A673 (cell line): ENCODE results near the gene GBX1. TPM values are rescaled to one million over a fixed set of nuclear protein-coding genes. Genes with fewer than 3 reads are reported as not detected.

Source experiments
- BruUV-seq: library from RNA; stranded (reverse); fragments of 400-500 nt; replicated peaks from 2 replicates; lab custom pipeline; 2021; lab: Mats Ljungman, UMichigan
- CTCF ChIA-PET: fragments of 300-600 bp; sonication (Branson Sonifier 250); formaldehyde crosslinking; loops from one replicate; lab custom pipeline; 2022; ENCODE audit warnings: antibody characterized with exemption; lab: Charles Lee
- POLR2A ChIA-PET: fragments of 300-600 bp; sonication (Branson Sonifier 250); formaldehyde crosslinking; loops from one replicate; lab custom pipeline; 2022; ENCODE audit warnings: antibody characterized with exemption; ENCODE audit not compliant: low non-redundant PET; lab: Charles Lee
- DNase-seq: peaks from one replicate; pipeline ENCODE4 v3.0.0-alpha.2; 2015; ENCODE audit warnings: low spot score
- H3K27ac ChIP-seq: fragments of 200-600 bp; sonication (generic); 2 replicates; pipeline ENCODE4 v1.5.1; 2016; ENCODE audit warnings: mixed run types, low read depth, mild to moderate bottlenecking, mixed read lengths, antibody characterized with exemption, low read length; ENCODE audit not compliant: poor library complexity, severe bottlenecking
- H3K27me3 ChIP-seq: fragments of 200-600 bp; sonication (generic); replicated peaks from 2 replicates; pipeline ENCODE4 v1.6.1; 2017; ENCODE audit warnings: mixed run types, low read depth, mild to moderate bottlenecking, mixed read lengths, antibody characterized with exemption, low read length; ENCODE audit not compliant: insufficient read depth, poor library complexity
- H3K36me3 ChIP-seq: fragments of 200-600 bp; sonication (generic); 2 replicates; pipeline ENCODE4 v1.6.1; 2016; ENCODE audit warnings: mixed run types, mild to moderate bottlenecking, mixed read lengths, antibody characterized with exemption, low read length; ENCODE audit not compliant: insufficient read depth, poor library complexity, severe bottlenecking
- H3K4me1 ChIP-seq: fragments of 200-600 bp; sonication (generic); 2 replicates; pipeline ENCODE4 v1.6.1; 2017; ENCODE audit warnings: mixed run types, mild to moderate bottlenecking, mixed read lengths, antibody characterized with exemption, low read length; ENCODE audit not compliant: insufficient read depth, poor library complexity, severe bottlenecking
- H3K4me3 ChIP-seq: fragments of 200-600 bp; sonication (generic); 2 replicates; pipeline ENCODE4 v1.5.1; 2016; ENCODE audit warnings: low read depth, mixed run types, mild to moderate bottlenecking, mixed read lengths, low read length; ENCODE audit not compliant: poor library complexity, severe bottlenecking
- H3K9me3 ChIP-seq: fragments of 200-600 bp; sonication (generic); 2 replicates; pipeline ENCODE4 v1.6.1; 2016; ENCODE audit warnings: mixed run types, low read depth, mild to moderate bottlenecking, mixed read lengths, antibody characterized with exemption, low read length; ENCODE audit not compliant: poor library complexity, severe bottlenecking
- EZH2 ChIP-seq: fragments of 200-600 bp; sonication (generic); IDR thresholded peaks from 2 replicates; pipeline ENCODE4 v1.6.1; 2017; ENCODE audit warnings: borderline replicate concordance, low read depth, mild to moderate bottlenecking, mixed read lengths, antibody characterized with exemption, low read length; ENCODE audit not compliant: poor library complexity, severe bottlenecking
- intact Hi-C: fragments of 100-400 bp; cut with micrococcal nuclease; formaldehyde crosslinking; loops from one replicate; pipeline ENCODE4 v1.10.0; 2022; ENCODE audit not compliant: unreplicated experiment
- total RNA-seq: library from RNA; stranded (reverse); gene quantifications from 2 replicates; pipeline ENCODE4 v1.2.3, GENCODE V29; 2021
- TF ChIP-seq, protein P1 (sequence below): fragments of 300-800, 200-600 bp; sonication (generic); conservative IDR thresholded peaks from 2 replicates; pipeline ENCODE4 v1.5.1; 2017; ENCODE audit warnings: low read depth, mild to moderate bottlenecking, antibody characterized with exemption, low read length, moderate library complexity, mixed read lengths

The GBX1 gene
- total RNA-seq, 1 experiment from 2014 or later: not detected

DNA sequence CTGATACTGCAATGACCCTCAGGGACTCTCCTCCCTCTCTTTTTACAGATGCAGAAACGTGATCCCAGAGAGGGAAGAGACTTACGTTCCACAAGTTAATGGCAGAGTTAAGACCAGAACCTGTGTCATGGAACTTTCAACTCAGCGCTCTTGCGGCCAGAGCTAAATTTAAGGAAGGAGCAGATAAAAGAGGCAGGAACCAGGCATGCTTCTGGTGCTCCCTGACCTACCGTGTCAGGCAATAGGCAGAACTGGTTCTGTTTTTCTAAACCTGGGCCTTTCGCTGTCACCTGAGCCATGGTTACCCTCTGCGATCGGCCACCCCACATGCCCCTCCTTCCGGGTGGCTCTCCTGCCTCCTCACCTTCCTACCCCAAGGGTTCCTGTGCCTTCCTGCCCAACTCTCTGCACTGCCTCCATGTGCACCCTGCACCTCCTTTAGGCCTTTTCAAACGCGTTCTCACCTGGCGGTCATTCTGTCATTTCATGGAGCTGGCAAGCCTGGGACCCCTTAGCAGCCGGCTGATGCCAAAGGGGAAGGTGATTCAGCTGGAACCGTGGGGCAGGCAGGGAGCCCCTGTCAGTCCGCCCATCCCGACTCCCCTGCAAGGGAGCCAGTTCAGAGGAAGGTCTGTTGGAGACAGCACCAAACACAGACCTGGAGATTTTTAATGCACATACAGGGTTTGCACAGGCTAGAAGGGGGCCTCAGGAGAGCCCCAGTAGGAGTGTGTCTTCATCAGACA, 7.7 kb upstream of the GBX1 start:
- Histone ChIP-seq H3K9me3 (no peaks in the 10 kb centered on the region), H3K36me3 (no peaks in the 10 kb centered on the region), H3K27ac (no peak overlapping the region), H3K27me3 (peaks cover under 1% of the 10 kb centered on the region), H3K4me3 (no peak overlapping the region), H3K4me1 (no peaks in the 10 kb centered on the region)
- no peak for DNase-seq
- intact Hi-C loops: no loop called here
- BruUV-seq: no TSS peak
- CTCF ChIA-PET: interaction anchor here (0.9 kb wide), 1 partner anchor 51 kb away, joined by 3 read pairs; no protein-coding TSS in a partner anchor
- TF ChIP-seq EZH2: no peak
- TF ChIP-seq, protein P1, sequence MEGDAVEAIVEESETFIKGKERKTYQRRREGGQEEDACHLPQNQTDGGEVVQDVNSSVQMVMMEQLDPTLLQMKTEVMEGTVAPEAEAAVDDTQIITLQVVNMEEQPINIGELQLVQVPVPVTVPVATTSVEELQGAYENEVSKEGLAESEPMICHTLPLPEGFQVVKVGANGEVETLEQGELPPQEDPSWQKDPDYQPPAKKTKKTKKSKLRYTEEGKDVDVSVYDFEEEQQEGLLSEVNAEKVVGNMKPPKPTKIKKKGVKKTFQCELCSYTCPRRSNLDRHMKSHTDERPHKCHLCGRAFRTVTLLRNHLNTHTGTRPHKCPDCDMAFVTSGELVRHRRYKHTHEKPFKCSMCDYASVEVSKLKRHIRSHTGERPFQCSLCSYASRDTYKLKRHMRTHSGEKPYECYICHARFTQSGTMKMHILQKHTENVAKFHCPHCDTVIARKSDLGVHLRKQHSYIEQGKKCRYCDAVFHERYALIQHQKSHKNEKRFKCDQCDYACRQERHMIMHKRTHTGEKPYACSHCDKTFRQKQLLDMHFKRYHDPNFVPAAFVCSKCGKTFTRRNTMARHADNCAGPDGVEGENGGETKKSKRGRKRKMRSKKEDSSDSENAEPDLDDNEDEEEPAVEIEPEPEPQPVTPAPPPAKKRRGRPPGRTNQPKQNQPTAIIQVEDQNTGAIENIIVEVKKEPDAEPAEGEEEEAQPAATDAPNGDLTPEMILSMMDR: no peak
- POLR2A ChIA-PET: no interaction called here

DNA sequence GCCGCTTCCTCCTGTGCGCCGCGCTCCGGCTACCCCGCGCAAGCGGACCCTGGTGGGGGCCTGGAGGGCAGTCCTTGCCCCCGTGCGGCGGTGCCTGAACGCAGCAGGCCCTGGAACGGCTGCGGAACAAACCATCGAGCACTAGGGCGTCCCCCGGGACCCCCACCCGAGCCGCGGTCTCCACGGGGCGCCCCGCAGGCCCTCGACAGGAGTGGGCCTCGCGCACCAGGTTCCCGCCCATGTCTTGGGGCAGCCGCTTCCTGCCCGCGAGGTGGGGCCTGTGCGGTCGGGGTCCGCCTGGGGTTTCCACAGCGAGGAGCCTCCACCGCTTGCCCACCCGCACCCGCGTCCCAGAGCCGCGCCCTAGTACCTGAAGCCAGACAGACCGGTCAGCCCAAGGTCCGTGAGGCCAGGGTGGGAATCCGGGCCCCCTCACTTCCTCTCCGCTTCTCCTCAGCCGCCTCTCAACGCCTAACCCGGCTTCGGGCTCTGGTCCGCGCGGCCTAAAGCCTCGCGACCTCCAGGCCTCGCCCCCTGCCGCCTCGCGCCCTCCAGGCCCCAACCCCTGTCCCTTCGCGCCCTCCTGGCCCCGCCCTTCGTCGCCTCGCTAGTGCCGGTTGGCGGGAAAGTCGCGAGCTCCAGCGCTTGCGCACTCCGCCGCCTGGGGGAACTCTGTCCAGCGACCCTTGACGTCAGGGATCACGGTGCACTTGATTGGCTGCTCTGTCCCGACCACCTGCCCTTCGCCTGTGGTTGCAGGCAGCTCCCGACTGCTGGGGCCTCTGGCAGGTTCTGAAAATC, 7.0 kb upstream of the GBX1 start:
- H3K36me3 ChIP-seq: no peaks in the 10 kb centered on the region
- intact Hi-C loops: no loop called here
- H3K4me3 ChIP-seq: no peak overlapping the region
- H3K27ac ChIP-seq: no peak overlapping the region
- peaks cover 8% of the 10 kb centered on the region for H3K27me3 ChIP-seq
- no peaks in the 10 kb centered on the region for H3K9me3 ChIP-seq
- no peaks in the 10 kb centered on the region for H3K4me1 ChIP-seq
- BruUV-seq: no TSS peak
- TF ChIP-seq EZH2: no peak
- TF ChIP-seq, protein P1: no peak
- DNase-seq: no peak
- POLR2A ChIA-PET: no interaction called here
- CTCF ChIA-PET: interaction anchor here (0.9 kb wide), 1 partner anchor 51 kb away, joined by 3 read pairs; no protein-coding TSS in a partner anchor

DNA sequence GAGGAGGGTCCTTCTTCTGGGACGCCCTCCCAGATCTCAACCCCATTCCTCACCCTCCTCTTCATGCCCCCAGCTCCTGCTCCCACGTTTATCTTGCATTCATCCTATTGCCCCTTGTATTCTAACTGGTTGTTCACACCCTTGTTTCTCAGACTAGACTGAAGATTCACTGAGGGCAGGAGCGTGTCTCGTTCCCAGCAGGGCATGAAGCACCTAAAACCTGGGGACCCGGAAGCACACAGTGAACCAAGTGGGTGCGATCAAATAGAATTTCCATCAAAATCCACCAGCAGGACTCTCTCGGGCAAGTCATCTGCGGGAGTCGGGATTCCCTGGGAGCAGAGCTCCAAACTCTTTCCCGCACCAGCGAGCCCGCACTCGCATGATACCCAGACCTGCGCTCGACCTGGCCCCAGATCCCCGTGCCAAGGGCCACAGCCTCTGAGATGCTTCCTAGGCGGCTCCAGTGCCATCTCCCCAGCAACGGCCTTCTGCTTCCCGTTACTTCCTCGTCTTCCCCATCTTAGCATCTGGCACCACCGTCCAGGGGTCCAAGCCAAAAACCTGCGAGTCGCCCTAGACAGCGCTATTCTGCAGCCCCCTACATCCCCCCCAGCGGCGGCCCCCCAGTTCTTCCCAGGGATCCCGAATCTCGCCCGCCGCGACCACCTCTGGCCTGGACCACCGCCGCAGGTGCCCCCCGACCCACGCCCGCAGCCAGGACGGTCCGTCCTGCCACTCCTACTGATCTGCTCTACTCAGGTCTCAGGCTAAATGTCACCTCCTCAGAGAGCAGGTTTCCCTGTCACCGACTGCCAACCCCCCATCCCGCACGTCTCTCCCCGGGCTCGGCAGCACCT, 6.1 kb upstream of the GBX1 start:
- ChIA-PET CTCF (interaction anchor here (0.7 kb wide), 1 partner anchor 50 kb away, joined by 5 read pairs; no protein-coding TSS in a partner anchor), POLR2A (no interaction called here)
- Histone ChIP-seq H3K27me3 (peaks cover 16% of the 10 kb centered on the region), H3K4me3 (no peak overlapping the region), H3K4me1 (no peaks in the 10 kb centered on the region), H3K9me3 (no peaks in the 10 kb centered on the region), H3K36me3 (no peaks in the 10 kb centered on the region), H3K27ac (no peak overlapping the region)
- no peak for TF ChIP-seq EZH2
- TF ChIP-seq, protein P1: no peak
- intact Hi-C loops: no loop called here
- BruUV-seq: no TSS peak
- no peak for DNase-seq
